HG02623 (cell line): ENCODE results near the gene SPAST.
"Not testable (repeated sequence)": the region's sequence is repeated elsewhere in the genome, so short reads cannot be mapped to it uniquely, and the experiment has no call there.

Source experiments
- ATAC-seq: cut with Tn5 transposase; IDR thresholded peaks from one replicate; pipeline ENCODE4 v1.9.1; 2021; ENCODE audit warnings: moderate library complexity; ENCODE audit not compliant: unreplicated experiment

The SPAST gene, protein sequence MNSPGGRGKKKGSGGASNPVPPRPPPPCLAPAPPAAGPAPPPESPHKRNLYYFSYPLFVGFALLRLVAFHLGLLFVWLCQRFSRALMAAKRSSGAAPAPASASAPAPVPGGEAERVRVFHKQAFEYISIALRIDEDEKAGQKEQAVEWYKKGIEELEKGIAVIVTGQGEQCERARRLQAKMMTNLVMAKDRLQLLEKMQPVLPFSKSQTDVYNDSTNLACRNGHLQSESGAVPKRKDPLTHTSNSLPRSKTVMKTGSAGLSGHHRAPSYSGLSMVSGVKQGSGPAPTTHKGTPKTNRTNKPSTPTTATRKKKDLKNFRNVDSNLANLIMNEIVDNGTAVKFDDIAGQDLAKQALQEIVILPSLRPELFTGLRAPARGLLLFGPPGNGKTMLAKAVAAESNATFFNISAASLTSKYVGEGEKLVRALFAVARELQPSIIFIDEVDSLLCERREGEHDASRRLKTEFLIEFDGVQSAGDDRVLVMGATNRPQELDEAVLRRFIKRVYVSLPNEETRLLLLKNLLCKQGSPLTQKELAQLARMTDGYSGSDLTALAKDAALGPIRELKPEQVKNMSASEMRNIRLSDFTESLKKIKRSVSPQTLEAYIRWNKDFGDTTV

GRCh38 chr2:32063310-32064020 is at the start of gene SPAST:
TSS of gene SPAST (plus strand) at chr2:32063556. CDS start at chr2:32063832, 276 bp downstream.
- ATAC-seq = peak; percentile 93

- ATAC-seq = not testable (repeated sequence)
Measured at GRCh38 chr2:32018789-32019482, 44.4 kb upstream of the SPAST start.

GRCh38 chr2:32034198-32034887 is 29.0 kb upstream of the SPAST start:
- not testable (repeated sequence) for ATAC-seq

GRCh38 chr2:32039447-32040219 is 23.7 kb upstream of the SPAST start, which contains the start of gene DPY30:
TSS of gene DPY30 (minus strand) at chr2:32039805. CDS start at chr2:32039456, 349 bp downstream.
- ATAC-seq = peak; percentile 79

DNA sequence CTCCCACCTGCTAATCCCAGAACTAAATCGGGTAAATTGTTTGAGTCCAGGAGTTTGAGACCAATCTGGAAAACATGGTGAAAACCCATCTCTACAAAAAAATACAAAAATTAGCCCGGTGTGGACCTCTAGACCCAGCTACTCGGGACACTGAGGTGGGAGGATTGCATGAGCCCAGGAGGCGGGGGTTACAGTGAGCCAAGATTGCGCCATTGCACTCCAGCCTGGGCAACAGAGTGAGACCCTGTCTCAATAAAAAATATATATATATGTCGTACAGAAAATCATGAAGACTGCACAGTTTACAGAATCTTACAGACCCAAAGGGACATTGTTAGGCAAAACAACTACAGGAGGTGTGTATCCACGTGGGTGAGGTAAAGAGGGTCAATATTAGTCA is 19.8 kb upstream of the SPAST start:
- no peak for ATAC-seq

DNA sequence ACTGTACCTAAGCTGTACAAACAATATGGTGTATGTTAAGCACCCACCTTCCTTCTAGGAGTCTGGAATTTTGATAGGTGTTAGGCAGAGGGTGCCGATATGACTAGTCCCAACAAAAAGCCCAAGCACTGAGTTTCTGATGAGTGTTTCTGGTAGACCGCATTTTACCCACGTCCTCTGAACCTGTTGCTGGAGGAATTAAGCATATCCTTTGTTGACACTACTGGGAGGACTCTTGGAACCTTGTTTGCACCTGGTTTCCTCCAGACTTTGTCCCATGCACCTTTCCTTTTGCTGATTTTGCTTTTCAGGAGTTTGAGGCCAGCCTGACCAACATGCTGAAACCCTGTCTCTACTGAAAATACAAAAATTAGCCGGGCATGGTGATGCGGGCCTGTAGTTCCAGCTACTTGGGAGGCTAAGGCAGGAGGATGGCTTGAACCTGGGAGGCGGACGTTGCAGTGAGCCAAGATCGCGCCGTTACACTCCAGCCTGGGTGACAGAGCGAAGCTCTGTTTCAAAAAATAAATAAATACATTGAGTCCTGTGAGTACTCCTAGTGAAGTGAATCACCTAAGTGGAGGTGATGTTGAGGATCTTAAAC is 11.4 kb upstream of the SPAST start:
- no peak for ATAC-seq

DNA sequence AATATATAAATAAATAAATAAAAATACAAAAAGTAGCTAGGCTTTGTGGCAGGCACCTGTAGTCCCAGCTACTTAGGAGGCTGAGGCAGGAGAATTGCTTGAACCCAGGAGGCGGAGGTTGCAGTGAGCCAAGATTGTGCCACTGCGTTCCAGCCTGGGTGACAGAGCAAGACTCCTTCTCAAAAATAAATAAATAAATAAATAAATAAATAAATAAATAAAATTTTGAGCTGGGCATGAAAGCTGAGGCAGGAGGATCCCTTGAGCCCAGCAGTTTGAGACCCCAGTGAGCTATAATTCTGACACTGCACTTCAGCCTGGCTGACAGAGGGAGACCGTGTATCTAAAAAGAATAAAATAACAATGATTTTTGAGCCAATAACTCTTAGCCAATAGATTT is 8.8 kb upstream of the SPAST start:
- ATAC-seq = not testable (repeated sequence)

- ATAC-seq = no peak
Measured at GRCh38 chr2:32058130-32058529, 5.2 kb upstream of the SPAST start.

DNA sequence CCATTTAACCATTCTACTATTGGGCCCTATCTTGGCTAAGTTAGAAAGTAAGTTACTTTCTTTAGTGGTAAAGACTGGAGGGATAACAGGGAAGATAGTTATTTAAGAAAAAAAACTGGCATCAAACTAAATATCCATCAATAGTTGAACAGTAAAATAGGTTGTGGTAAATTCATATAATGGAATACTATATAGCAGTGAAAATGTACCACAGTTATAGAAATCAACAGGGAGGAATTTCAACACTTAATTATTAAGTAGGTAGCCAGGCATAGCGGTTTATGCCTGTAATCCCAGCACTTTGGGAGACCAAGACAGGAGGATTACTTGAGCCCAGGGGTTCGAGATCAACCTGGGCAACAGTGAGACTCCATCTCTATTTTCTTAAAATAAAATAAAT is 3.1 kb upstream of the SPAST start:
- no peak for ATAC-seq

DNA sequence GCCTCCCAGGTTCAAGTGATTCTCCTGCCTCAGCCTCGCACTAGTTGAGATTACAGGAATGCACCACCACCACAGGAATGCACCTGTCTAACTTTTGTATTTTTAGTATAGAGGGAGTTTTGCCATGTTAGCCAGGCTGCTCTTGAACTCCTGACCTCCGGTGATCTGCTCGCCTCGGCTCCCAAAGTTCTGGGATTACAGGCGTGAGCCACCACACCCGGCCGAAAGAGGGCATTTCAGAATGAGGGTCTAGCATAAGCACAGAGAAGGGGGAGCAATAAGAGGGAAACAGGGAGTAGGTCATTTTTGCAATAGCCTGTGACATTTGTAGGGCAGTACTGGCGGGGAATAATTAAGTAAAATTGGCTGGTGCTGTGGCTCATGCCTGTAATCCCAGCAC is 1.9 kb upstream of the SPAST start:
- no peak for ATAC-seq

- no peak for ATAC-seq
Measured at GRCh38 chr2:32061973-32062861, 1.1 kb upstream of the SPAST start.

- peak; percentile 2 for ATAC-seq
Measured at GRCh38 chr2:32064021-32064601, 755 bp downstream of the SPAST start.

- ATAC-seq = no peak
Measured at GRCh38 chr2:32064713-32065112, 1.4 kb downstream of the SPAST start.

DNA sequence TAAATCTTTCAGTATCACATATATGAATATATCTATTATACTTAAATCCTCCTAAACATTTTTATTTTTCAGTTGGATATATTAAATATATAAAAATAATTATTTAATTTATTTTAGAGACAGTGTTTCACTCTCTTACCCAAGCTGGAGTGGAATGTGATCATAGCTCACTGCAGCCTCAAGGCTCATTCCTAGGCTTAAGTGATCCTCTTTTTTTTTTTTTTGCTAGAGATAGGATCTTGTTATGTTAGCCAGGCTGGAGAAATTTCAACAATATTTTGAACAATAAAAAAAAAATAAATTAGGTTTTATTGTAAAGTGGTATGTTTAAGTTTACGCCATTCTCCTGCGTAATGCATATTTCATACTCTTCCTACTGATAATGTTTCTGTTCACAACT is 4.2 kb downstream of the SPAST start:
- no peak for ATAC-seq

DNA sequence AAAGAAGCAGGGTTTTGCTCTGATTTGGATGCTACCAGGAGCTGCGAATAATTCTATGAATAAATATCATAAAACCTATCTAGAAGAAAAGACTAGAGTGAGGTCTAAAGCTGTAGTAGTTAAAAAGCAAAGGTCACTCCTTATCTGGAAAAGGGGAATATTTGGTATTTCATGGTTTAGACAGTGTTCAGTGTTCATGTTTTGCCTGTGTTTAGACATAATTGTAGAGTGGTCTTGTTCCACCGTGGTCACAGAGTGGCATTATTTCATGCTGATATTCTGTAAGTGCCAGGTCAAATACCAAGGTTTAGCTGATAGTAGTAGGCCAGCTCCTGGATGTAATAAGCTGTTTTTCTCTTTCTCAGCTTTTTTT is 10.8 kb downstream of the SPAST start:
- ATAC-seq = no peak

DNA sequence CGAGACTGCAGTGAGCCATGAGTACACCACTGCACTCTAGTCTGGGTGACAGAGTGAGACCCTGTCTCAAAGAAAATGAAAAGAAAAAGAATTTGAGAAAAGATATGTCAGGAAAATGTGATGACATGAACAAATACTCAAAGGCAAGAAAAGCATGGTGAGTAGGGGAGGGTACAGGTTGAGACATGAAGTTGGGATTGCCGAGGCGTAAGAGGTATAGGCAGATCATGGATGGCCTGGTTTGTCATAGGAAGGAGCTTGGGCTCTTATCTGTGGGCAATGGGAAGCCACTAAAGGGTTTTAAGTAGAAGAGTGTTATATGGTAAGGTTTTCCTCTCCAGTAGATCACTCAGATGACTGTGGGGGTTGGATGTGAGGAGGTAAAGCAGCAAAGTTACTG is 32.3 kb downstream of the SPAST start:
- ATAC-seq = no peak

GRCh38 chr2:32108111-32108510 is 44.8 kb downstream of the SPAST start:
- ATAC-seq = no peak

DNA sequence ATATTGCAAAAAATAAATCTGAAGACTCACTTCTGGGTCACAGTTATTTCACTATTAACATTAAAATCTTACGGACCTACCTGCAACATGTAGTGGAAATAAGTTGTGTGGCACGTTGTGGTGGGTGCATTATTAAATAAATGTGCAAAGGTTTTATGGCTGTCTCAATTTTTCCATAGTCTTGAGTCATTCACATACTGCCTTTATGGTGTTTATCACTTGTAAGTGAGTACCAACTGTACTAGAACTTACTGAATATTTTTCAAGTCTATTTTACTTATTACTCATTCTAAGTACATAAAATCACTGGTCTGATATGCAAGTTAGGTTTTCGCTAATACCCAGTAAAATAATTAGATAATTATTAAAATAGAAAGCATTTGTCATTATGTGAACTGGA is 54.7 kb downstream of the SPAST start:
- no peak for ATAC-seq
